Smooth muscle cell of the umbilical artery (primary cell): ENCODE data around the gene OR2G6. TPM values are rescaled to one million over a fixed set of nuclear protein-coding genes. Genes with fewer than 3 reads are reported as not detected.

Source experiments
- total RNA-seq: library from RNA; depleted of rRNA; stranded (reverse); fragments of >200 nt; gene quantifications from 2 replicates; pipeline ENCODE4 v1.2.3, GENCODE V29; 2014

Gene OR2G6
- total RNA-seq: not detected in 2 replicates

GRCh38 chr1:248507773-248508172 is at the start of gene OR2G6:
Gene OR2G6 (plus strand): TSS chr1:248508073. CDS start chr1:248521647, 13,574 bp downstream.

GRCh38 chr1:248473051-248473450 is 34.8 kb upstream of the OR2G6 start, which contains the start of gene OR2T3:
Gene OR2T3 (plus strand): TSS chr1:248473351. CDS start chr1:248473351, 0 bp downstream.

GRCh38 chr1:248488289-248488688 is 19.6 kb upstream of the OR2G6 start, which contains the start of gene OR2T5:
Gene OR2T5 (plus strand): TSS chr1:248488589. CDS start chr1:248488589, 0 bp downstream.

GRCh38 chr1:248562672-248563071 is 54.8 kb downstream of the OR2G6 start, which contains the start of gene OR2T29:
Gene OR2T29 (minus strand): TSS chr1:248562772. CDS start chr1:248559491, 3,281 bp downstream.

GRCh38 chr1:248574657-248575056 is 66.8 kb downstream of the OR2G6 start, which contains the start of gene OR2T34:
Gene OR2T34 (minus strand): TSS chr1:248574757. CDS start chr1:248574757, 0 bp downstream.

Other genes with a start within 250 kb of the OR2G6 start
- gene OR2T33, start 230.1 kb upstream of the OR2G6 start, total RNA-seq: not detected in 2 replicates
- not detected in 2 replicates for gene OR2T12, start 204.6 kb upstream of the OR2G6 start, total RNA-seq
- gene OR2M7, start 183.5 kb upstream of the OR2G6 start, total RNA-seq: not detected in 2 replicates
- gene OR14C36, start 159.3 kb upstream of the OR2G6 start, total RNA-seq: not detected in 2 replicates
- not detected in 2 replicates for gene OR2T4, start 146.4 kb upstream of the OR2G6 start, total RNA-seq
- gene OR2T6, start 132.3 kb upstream of the OR2G6 start, total RNA-seq: not detected in 2 replicates
- not detected in 2 replicates for gene OR2T1, start 105.0 kb upstream of the OR2G6 start, total RNA-seq
- gene OR2T2, start 62.4 kb upstream of the OR2G6 start, total RNA-seq: not detected in 2 replicates
- not detected in 2 replicates for gene OR2T3, start 34.7 kb upstream of the OR2G6 start, total RNA-seq
- gene OR2T5, start 19.5 kb upstream of the OR2G6 start, total RNA-seq: not detected in 2 replicates
- not detected in 2 replicates for gene OR2T29, start 54.7 kb downstream of the OR2G6 start, total RNA-seq
- not detected in 2 replicates for gene OR2T34, start 66.7 kb downstream of the OR2G6 start, total RNA-seq
- not detected in 2 replicates for gene OR2T10, start 89.6 kb downstream of the OR2G6 start, total RNA-seq
- not detected in 2 replicates for gene OR2T11, start 127.0 kb downstream of the OR2G6 start, total RNA-seq
- gene OR2T35, start 137.2 kb downstream of the OR2G6 start, total RNA-seq: not detected in 2 replicates
- not detected in 2 replicates for gene OR2T27, start 147.5 kb downstream of the OR2G6 start, total RNA-seq
- gene OR14I1, start 194.7 kb downstream of the OR2G6 start, total RNA-seq: not detected in 2 replicates
- not detected in 2 replicates for gene LYPD8, start 247.7 kb downstream of the OR2G6 start, total RNA-seq